LNCaP clone FGC (cell line): ENCODE data around the gene P4HA3.

Experiments
- DNase-seq: peaks from one replicate; pipeline ENCODE4 v3.0.0-alpha.2; 2011; ENCODE audit warnings: low read depth
- H3K4me3 ChIP-seq: 2 replicates; pipeline ENCODE4 v1.5.1; 2011; ENCODE audit warnings: mild to moderate bottlenecking, low read depth, low read length, control low read depth
- TF ChIP-seq, protein P1 (sequence below): IDR thresholded peaks from 2 replicates; pipeline ENCODE4 v1.5.1; 2012; ENCODE audit warnings: mild to moderate bottlenecking; ENCODE audit not compliant: control insufficient read depth, insufficient read depth; ENCODE audit errors: extremely low read depth

P4HA3 gene

GRCh38 chr11:74318241-74318932 is 6.9 kb upstream of the P4HA3 start:
- DNase-seq: no peak
- TF ChIP-seq, protein P1, sequence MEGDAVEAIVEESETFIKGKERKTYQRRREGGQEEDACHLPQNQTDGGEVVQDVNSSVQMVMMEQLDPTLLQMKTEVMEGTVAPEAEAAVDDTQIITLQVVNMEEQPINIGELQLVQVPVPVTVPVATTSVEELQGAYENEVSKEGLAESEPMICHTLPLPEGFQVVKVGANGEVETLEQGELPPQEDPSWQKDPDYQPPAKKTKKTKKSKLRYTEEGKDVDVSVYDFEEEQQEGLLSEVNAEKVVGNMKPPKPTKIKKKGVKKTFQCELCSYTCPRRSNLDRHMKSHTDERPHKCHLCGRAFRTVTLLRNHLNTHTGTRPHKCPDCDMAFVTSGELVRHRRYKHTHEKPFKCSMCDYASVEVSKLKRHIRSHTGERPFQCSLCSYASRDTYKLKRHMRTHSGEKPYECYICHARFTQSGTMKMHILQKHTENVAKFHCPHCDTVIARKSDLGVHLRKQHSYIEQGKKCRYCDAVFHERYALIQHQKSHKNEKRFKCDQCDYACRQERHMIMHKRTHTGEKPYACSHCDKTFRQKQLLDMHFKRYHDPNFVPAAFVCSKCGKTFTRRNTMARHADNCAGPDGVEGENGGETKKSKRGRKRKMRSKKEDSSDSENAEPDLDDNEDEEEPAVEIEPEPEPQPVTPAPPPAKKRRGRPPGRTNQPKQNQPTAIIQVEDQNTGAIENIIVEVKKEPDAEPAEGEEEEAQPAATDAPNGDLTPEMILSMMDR: no peak
- no peak overlapping the region for H3K4me3 ChIP-seq

DNA sequence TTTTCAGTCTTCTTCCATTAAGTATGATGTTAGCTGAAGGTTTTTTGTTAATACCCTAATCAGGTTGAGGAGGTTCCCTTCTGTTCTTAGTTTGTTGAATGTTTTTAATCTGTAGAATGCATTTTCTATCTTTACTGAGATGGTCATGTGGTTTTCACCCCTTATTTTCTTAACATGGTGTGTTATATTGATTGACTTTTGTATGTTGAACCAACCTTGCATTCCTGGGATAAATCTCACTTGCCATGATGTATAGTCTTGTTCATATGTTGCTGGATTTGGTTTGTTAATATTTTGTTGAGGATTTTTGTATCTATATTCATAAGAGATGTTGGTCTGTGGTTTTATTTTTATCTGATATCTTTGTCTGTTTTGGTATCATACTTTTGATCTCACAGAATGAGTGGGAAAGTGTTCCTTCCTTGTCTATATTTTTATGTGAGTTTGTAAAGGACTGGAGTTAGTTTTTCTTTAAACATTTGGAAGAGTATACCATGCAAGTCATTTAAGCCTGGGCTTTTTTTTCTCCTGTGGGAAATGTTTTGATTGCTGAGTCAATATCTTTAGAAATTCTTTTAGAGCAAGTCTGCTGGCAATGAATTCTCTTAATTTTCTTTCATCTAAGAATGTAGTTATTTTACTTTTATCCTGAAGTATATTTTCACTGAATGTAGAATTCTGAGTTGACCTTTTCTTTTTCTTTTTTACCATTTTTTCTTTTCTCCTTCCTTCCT is 5.5 kb upstream of the P4HA3 start:
- TF ChIP-seq, protein P1: no peak
- DNase-seq: no peak
- H3K4me3 ChIP-seq: no peak overlapping the region

DNA sequence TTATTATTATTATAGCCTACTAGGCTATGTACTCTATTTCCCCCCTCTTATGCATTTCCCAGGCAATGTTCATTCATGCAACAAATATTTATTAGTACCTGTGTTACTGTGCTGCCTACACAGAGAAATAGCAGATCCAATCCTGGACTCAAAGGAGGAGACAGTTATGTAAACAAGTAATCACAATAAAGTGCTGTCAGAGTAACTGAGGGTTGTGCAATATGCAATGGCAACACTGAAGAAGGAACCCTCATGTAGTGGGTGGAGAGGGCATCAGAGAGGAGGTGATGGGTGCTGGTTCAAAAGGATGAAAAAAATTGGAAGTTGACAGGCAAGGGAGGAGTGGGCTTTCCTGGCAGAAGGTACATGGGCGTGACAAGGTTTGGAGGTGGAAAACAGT is 886 bp upstream of the P4HA3 start:
- TF ChIP-seq, protein P1: no peak
- DNase-seq: peak; percentile 21
- no peak overlapping the region for H3K4me3 ChIP-seq

DNA sequence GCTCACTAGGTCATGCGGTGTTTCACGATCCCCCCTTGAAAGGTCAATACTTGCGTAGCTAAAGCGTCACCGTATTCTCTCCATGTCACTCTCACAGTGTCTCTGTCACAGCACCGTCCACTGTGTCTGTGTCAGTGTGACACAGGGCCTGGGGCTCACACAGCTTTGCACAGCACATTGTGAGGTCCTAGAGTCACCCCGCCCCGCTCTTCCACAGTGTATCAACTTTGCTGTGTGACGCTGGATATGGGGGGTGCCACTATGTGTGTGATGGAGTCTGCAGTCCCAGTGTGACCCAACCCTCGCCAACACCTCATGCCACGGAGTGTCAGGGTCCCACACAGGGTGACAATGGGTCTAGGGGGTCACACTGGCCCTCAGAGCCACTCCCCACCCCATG is 583 bp downstream of the P4HA3 start:
- H3K4me3 ChIP-seq: peak overlapping the region; percentile 47
- no peak for DNase-seq
- TF ChIP-seq, protein P1: no peak

DNA sequence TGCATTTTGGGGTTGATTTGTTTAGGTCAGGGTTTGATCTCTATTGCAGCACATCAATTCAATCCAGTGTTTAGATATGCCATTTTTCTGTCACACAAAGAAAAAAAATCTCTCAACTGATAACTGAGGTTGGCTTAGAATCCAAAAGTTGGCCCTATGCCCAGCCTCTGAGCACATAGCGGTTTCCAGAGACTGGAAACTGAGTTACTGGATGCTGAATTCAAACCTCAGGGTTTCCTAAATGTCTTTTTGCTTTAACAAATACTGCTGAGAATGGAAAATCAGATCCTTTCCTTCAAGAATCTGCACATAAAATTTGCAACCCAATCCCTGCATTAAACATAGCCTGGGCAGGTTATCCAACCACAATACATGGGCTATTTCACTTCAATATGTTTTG is 4.0 kb downstream of the P4HA3 start:
- no peak for DNase-seq
- TF ChIP-seq, protein P1: no peak
- H3K4me3 ChIP-seq: no peak overlapping the region

DNA sequence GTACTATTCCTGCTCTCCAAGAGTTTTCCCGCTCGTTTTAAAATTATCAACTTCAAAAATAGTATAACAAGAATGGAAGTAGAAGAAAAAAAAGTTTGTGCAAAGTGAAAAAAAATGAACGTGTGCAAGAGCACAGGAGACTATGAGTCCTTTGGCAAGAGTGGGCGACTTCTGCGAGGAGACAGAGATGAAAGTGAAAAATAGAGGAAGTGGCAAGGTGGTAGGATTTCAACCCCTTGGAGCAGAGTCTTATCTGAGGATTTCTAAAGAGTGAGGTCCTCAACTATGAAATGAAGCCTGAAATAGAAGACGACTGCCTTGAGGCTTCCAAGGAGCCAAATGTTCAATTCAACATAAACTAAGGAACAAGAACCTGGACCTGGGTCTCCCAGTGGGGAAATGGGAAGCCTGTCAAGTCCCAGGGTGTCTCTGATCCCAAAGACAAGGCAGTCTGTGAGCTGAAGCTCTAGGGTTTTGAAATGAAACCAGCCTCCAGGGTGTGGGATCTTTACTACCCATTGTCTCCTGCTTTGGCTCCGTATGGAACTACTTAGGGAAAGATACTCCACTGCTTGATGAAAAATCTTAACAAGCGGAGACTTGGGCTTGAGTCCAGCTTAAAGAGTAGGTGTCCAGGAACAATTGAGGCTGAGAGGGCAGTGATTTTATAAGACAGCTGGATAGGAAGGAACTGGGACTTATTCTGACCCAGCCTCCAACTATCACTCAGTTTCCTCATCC is 4.8 kb downstream of the P4HA3 start:
- no peak for DNase-seq
- TF ChIP-seq, protein P1: no peak

More for the DNA sequence above, 4.8 kb downstream of the P4HA3 start:
- no peak overlapping the region for H3K4me3 ChIP-seq
